GM21528 (cell line): Measurements from ENCODE around the gene RB1.

ENCODE experiments used
- ATAC-seq: cut with Tn5 transposase; IDR thresholded peaks from one replicate; pipeline ENCODE4 v1.9.1; 2021; ENCODE audit warnings: mild to moderate bottlenecking, moderate library complexity; ENCODE audit not compliant: unreplicated experiment, low FRiP score

RB1 gene

GRCh38 chr13:48491423-48492095 is 188.0 kb downstream of the RB1 start:
- ATAC-seq: no peak

GRCh38 chr13:48492096-48492440 is 188.5 kb downstream of the RB1 start:
- ATAC-seq: peak; percentile 57

GRCh38 chr13:48492470-48493065 is 189.0 kb downstream of the RB1 start:
- peak; percentile 76 for ATAC-seq

GRCh38 chr13:48493066-48493765 is 189.7 kb downstream of the RB1 start:
- peak; percentile 4 for ATAC-seq

- no peak for ATAC-seq
These were observed 190.3 kb downstream of the RB1 start for GRCh38 chr13:48493851-48494250.

- ATAC-seq: no peak
These were observed 191.3 kb downstream of the RB1 start for GRCh38 chr13:48494874-48495273.

GRCh38 chr13:48496271-48497161 is 193.0 kb downstream of the RB1 start:
- no peak for ATAC-seq

- no peak for ATAC-seq
These were observed 194.1 kb downstream of the RB1 start for GRCh38 chr13:48497669-48498068.

GRCh38 chr13:48500652-48501197 is 197.2 kb downstream of the RB1 start:
- peak; percentile 30 for ATAC-seq

GRCh38 chr13:48501705-48502104 is 198.2 kb downstream of the RB1 start:
- no peak for ATAC-seq

- no peak for ATAC-seq
These were observed 199.2 kb downstream of the RB1 start for GRCh38 chr13:48502601-48503319.

GRCh38 chr13:48504606-48505005 is 201.1 kb downstream of the RB1 start:
- ATAC-seq: no peak

GRCh38 chr13:48505012-48505411 is 201.5 kb downstream of the RB1 start:
- no peak for ATAC-seq

- peak; percentile 68 for ATAC-seq
These were observed 202.1 kb downstream of the RB1 start for GRCh38 chr13:48505597-48506091.

GRCh38 chr13:48506092-48506701 is 202.6 kb downstream of the RB1 start:
- peak; percentile 27 for ATAC-seq

- no peak for ATAC-seq
These were observed 203.5 kb downstream of the RB1 start for GRCh38 chr13:48507021-48507420.

- no peak for ATAC-seq
These were observed 204.5 kb downstream of the RB1 start for GRCh38 chr13:48508011-48508410.

- ATAC-seq: no peak
These were observed 207.1 kb downstream of the RB1 start for GRCh38 chr13:48510698-48511097.

GRCh38 chr13:48511621-48512230 is 208.2 kb downstream of the RB1 start:
- ATAC-seq: no peak
